GDM1 (cell line): Measurements from ENCODE around the gene CYP26B1.

Experiments
- DNase-seq: peaks from one replicate; lab custom pipeline; 2025; lab: John Stamatoyannopoulos, UW

CYP26B1 gene

GRCh38 chr2:72129681-72130340 is 17.9 kb downstream of the CYP26B1 start:
- DNase-seq, result no peak

DNA sequence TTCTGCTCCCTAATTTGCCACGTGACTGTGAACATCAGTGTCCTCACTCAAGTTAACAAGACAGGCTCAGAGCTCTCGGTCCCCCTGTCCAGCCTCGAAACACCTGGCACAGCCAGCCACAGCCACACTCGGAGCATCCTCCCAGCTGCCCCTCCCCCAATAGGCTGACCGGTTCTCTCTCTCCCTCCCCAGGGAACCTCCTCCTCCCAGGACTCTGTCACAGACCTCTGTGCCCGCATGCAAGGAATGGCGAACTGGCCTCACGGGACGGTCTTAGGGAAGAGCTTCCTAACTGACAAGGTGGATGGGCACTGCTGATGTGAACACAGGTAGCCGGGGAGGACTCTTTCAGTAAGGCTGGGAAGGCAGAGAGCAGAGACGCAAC is 18.8 kb downstream of the CYP26B1 start:
- DNase-seq, result no peak

- DNase-seq, result no peak
These were observed 19.4 kb downstream of the CYP26B1 start for GRCh38 chr2:72128059-72128842.

- DNase-seq, result no peak
These were observed 20.1 kb downstream of the CYP26B1 start for GRCh38 chr2:72127401-72128058.

DNA sequence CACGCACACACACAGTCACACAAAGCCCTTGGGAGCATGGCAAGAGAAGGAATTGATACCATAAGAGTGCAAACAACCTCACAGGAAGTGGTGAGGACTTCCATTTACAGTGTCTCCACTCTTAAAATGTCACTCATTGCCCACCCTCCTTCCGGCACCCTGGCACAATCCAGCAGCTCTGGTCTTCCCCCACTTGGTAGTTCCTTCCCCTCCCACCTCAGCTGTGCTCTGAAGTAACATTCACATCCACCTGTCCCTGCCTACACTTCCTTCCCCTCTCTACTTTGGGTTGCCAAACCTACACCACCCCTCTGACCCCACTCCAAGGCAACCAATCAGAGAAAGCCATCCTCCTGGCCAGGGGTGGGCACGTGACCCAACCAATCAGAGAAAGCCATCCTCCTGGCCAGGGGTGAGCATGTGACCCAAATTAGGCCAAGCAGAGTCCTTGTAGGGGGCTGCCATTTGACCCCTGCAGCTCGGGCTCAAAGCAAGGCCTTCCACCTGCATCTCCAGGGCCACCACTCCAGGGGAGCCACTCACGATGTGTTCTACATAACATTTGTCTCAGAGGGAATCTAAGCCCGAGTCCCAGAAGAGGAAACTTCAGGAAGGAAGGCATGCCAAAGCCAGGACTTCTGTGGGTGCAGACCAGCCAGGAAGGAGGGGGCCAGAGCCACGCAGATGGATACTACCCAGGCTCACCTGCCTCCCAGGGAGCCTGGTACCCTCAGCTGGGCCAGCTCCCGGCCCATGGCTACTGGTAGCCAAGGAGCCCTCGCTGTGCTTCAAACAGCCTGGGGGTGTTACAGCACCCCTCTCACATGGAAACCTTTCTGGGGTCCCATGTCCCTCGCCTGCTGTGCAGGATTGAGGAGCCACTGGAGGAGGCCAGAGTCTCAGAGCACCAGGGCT is 21.2 kb downstream of the CYP26B1 start:
- DNase-seq, result no peak

DNA sequence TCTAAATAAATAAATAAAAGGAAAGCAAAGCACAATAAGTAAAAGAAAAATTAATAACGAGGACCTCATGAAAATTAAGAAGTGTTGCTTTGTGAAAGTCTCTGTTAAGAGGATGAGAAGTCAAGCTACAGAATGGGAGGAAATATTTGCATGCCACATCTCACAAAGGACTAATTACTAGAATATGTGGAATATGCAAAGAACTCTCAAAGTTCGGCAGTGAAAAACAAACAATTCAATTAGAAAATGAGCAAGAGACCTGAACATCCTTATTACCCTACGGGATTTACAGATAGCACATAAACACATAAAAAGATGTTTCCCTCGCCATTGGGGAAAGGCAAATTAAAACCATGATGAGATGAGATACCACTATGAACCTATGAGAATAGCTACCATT is 23.3 kb downstream of the CYP26B1 start:
- DNase-seq, result no peak

GRCh38 chr2:72121153-72121552 is 26.5 kb downstream of the CYP26B1 start:
- no peak for DNase-seq

DNA sequence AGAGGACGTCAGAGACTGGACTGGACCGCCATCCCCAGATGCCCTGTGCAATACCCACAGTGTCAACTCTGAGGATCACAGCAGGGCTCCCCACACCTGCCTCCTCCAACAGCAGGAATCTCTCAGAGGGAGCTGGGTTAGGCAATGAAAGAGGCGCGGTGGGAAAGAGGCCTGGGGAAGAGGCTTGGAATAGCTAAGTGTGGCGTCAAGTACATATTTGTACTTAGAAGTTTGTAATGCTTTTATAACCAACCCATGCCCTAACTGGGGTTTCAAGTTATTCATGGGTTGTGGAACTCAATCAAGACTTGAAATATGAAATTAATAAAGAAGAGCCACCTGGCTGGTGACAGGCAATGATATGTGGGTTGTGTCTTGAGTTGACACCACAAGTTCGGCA is 28.7 kb downstream of the CYP26B1 start:
- DNase-seq, result no peak

- no peak for DNase-seq
These were observed 29.3 kb downstream of the CYP26B1 start for GRCh38 chr2:72118386-72118785.

DNA sequence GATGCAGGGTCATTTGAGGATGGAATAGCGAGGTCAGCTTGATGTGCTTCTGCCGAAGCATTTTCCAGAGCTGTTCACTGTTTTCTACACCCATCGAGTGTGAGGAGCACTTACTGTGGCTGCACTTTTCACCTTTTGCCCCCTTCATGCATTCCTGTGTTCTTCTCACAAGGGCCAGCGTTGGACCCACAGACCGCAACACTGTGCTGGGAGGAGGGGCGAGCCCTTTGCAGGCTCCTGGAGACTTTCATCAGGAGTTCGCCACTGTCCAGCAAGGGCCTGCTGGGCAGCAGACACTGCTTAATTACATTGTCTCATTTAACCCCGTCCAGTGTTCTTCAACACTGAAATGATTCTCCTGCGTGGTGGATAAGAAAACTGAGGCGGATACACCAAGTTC is 29.9 kb downstream of the CYP26B1 start:
- DNase-seq, result no peak

GRCh38 chr2:72117029-72117428 is 30.6 kb downstream of the CYP26B1 start:
- no peak for DNase-seq

- DNase-seq, result no peak
These were observed 31.6 kb downstream of the CYP26B1 start for GRCh38 chr2:72116081-72116533.

DNA sequence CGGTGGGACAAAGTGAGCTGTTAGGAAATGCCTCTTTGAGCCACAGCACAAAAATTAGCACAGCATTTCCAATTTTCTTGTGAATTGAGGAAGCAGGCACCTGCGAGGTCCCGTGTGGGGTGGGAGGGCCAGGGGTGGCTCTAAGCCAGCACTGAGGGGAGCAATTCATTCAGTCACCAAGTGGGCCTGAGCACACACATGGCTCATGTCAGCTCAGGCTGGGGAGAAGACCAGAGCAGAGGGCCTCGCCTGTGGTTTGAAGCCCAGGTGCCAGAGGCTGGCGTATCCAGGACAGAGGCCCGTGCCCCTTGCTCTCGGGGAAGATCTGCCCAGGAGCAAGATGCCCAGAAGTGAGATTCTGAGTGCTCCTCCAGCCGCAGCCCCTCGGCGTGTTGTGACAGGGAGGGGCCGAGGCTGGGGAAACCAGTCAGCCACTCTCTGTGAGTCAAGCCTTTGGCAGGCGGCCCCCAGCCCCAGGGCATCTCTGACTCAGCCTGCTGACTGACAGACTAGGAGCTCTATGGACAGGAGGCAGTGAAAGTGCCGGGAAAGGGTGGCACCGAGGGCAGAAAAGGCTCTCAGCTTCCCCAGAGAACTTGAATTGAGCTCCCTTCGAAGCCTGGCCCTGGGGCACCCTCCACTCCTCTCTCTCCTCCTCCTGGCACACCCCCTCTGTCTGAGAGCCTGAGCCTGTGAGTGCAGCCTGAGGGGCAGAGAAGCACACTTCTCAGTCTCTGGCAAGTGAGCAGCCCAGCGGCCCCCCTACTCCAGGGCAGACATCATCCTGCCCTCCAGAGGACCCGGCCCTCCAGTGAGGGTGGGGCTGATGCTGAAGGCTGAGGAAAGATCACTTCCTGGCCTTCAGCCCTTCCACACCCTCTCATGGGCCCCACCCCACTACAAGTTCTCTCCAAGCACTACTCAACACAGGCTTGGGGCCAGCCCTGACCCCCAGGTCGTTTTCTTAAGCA is 32.3 kb downstream of the CYP26B1 start:
- no peak for DNase-seq

GRCh38 chr2:72114693-72115051 is 33.0 kb downstream of the CYP26B1 start:
- DNase-seq, result no peak

- DNase-seq, result no peak
These were observed 33.6 kb downstream of the CYP26B1 start for GRCh38 chr2:72113847-72114692.

- no peak for DNase-seq
These were observed 34.4 kb downstream of the CYP26B1 start for GRCh38 chr2:72112981-72113846.

- DNase-seq, result no peak
These were observed 35.3 kb downstream of the CYP26B1 start for GRCh38 chr2:72112401-72112800.

GRCh38 chr2:72111061-72111460 is 36.6 kb downstream of the CYP26B1 start:
- DNase-seq, result no peak

- no peak for DNase-seq
These were observed 37.8 kb downstream of the CYP26B1 start for GRCh38 chr2:72109904-72110303.
